ENCODE measurements around the gene MRPL45. TPM values are rescaled to one million over a fixed set of nuclear protein-coding genes. Genes with fewer than 3 reads are reported as not detected.

Gene MRPL45
- total RNA-seq, 2 experiments from 2014 or later: 54.4 to 57.4 TPM

- no peaks in the 10 kb centered on the region for H3K27me3 Mint-ChIP-seq
- no peaks in the 10 kb centered on the region for H3K36me3 Mint-ChIP-seq (ENCODE audit: low read depth)
- CTCF ChIA-PET: interaction anchor here (0.6 to 5.5 kb wide), 38 partner anchors 8 to 318 kb away, joined by 3 to 88 read pairs (median 4); partner anchors contain the start of gene ARHGAP23
- H3K9me3 Mint-ChIP-seq (ENCODE audit: low read depth): no peaks in the 10 kb centered on the region
- DNase-seq (peak; percentile 92), ATAC-seq (peak; percentile 68)
- H3K4me3 Mint-ChIP-seq: no peak overlapping the region
- H3K27ac Mint-ChIP-seq: no peak overlapping the region
- H3K4me1 Mint-ChIP-seq: peaks cover 31% of the 10 kb centered on the region
- intact Hi-C loops (cut with DNase I, micrococcal nuclease): loop anchor here (1.0 kb wide), 2 partner anchors 65 to 136 kb away; no protein-coding TSS in a partner anchor
- POLR2A ChIA-PET: interaction anchor here (0.6 to 1.2 kb wide), 2 partner anchors 50 to 65 kb away, joined by 4 to 7 read pairs; no protein-coding TSS in a partner anchor
Observed at GRCh38 chr17:38349097-38349730, 52.2 kb downstream of the MRPL45 start.

- Mint-ChIP-seq H3K9me3 (ENCODE audit: low read depth) (no peaks in the 10 kb centered on the region), H3K27ac (no peak overlapping the region), H3K4me1 (peaks cover 39% of the 10 kb centered on the region), H3K4me3 (peak overlapping the region; percentile 85), H3K36me3 (ENCODE audit: low read depth) (no peaks in the 10 kb centered on the region), H3K27me3 (no peaks in the 10 kb centered on the region)
- CTCF ChIA-PET: interaction anchor here (0.7 to 5.5 kb wide), 16 partner anchors 9 to 134 kb away, joined by 3 to 88 read pairs (median 6); partner anchors contain the start of gene ARHGAP23
- intact Hi-C loops (cut with DNase I, micrococcal nuclease): loop anchor here in 1 of 2 experiments (2.0 to 5.0 kb wide), 4 partner anchors 53 to 863 kb away; partner anchors contain the start of genes DUSP14, MRPL45, SRCIN1 and SYNRG
- POLR2A ChIA-PET: no interaction called here
- ATAC-seq: no peak
- no peak for DNase-seq
Observed at GRCh38 chr17:38350035-38350434, 53.1 kb downstream of the MRPL45 start.

- Mint-ChIP-seq H3K36me3 (ENCODE audit: low read depth) (no peaks in the 10 kb centered on the region), H3K27me3 (no peaks in the 10 kb centered on the region), H3K27ac (peak within 1 kb of the TSS; percentile 94), H3K9me3 (ENCODE audit: low read depth) (no peaks in the 10 kb centered on the region), H3K4me3 (peak within 1 kb of the TSS; percentile 85), H3K4me1 (peaks cover 49% of the 10 kb centered on the region)
- CTCF ChIA-PET: interaction anchor here (0.6 to 1.7 kb wide), 7 partner anchors 10 to 526 kb away, joined by 3 to 8 read pairs (median 4); no protein-coding TSS in a partner anchor
- intact Hi-C loops (cut with DNase I, micrococcal nuclease): loop anchor here in 1 of 2 experiments (1.0 to 5.0 kb wide), 7 partner anchors 55 to 864 kb away; partner anchors contain the start of genes DUSP14, EPOP, MRPL45 and PIP4K2B
- POLR2A ChIA-PET: no interaction called here
- ATAC-seq (peak; percentile 89), DNase-seq (peak; percentile 95)
Observed at GRCh38 chr17:38351412-38352222, 54.6 kb downstream of the MRPL45 start, which contains the start of gene SOCS7. Gene SOCS7 (plus strand): TSS chr17:38351844. CDS start chr17:38352053, 209 bp downstream.

- intact Hi-C loops (cut with DNase I, micrococcal nuclease): loop anchor here in 1 of 2 experiments (5.0 kb wide), 2 partner anchors 255 to 865 kb away; partner anchors contain the start of genes DUSP14 and SRCIN1
- DNase-seq (peak; percentile 52), ATAC-seq (no peak)
- no peaks in the 10 kb centered on the region for H3K36me3 Mint-ChIP-seq (ENCODE audit: low read depth)
- H3K4me1 Mint-ChIP-seq: peaks cover 57% of the 10 kb centered on the region
- POLR2A ChIA-PET: interaction anchor here (0.5 to 0.6 kb wide), 2 partner anchors 61 to 379 kb away, joined by 3 read pairs; no protein-coding TSS in a partner anchor
- CTCF ChIA-PET: interaction anchor here (0.6 to 1.7 kb wide), 8 partner anchors 9 to 157 kb away, joined by 3 to 6 read pairs (median 4); no protein-coding TSS in a partner anchor
- no peak overlapping the region for H3K27ac Mint-ChIP-seq
- no peaks in the 10 kb centered on the region for H3K27me3 Mint-ChIP-seq
- H3K4me3 Mint-ChIP-seq: peak overlapping the region; percentile 73
- H3K9me3 Mint-ChIP-seq (ENCODE audit: low read depth): no peaks in the 10 kb centered on the region
Observed at GRCh38 chr17:38352245-38353085, 55.5 kb downstream of the MRPL45 start.

GRCh38 chr17:38353086-38353604 lies 56.2 kb downstream of the MRPL45 start:
- no peaks in the 10 kb centered on the region for H3K36me3 Mint-ChIP-seq (ENCODE audit: low read depth)
- intact Hi-C loops (cut with DNase I, micrococcal nuclease): loop anchor here in 1 of 2 experiments (5.0 kb wide), 2 partner anchors 254 to 866 kb away; partner anchors contain the start of genes DUSP14 and SRCIN1
- peak overlapping the region; percentile 73 for H3K4me3 Mint-ChIP-seq
- H3K4me1 Mint-ChIP-seq: peaks cover 59% of the 10 kb centered on the region
- H3K27me3 Mint-ChIP-seq: no peaks in the 10 kb centered on the region
- ChIA-PET POLR2A (interaction anchor here (0.5 to 0.6 kb wide), 3 partner anchors 62 to 743 kb away, joined by 3 to 7 read pairs (median 3); no protein-coding TSS in a partner anchor), CTCF (interaction anchor here (0.6 to 2.5 kb wide), 9 partner anchors 9 to 156 kb away, joined by 3 to 13 read pairs (median 4); no protein-coding TSS in a partner anchor)
- DNase-seq (no peak), ATAC-seq (no peak)
- H3K27ac Mint-ChIP-seq: no peak overlapping the region
- H3K9me3 Mint-ChIP-seq (ENCODE audit: low read depth): no peaks in the 10 kb centered on the region

- no peaks in the 10 kb centered on the region for H3K27me3 Mint-ChIP-seq
- no peaks in the 10 kb centered on the region for H3K36me3 Mint-ChIP-seq (ENCODE audit: low read depth)
- ChIA-PET CTCF (interaction anchor here (0.9 to 2.5 kb wide), 9 partner anchors 8 to 174 kb away, joined by 3 to 13 read pairs (median 3); no protein-coding TSS in a partner anchor), POLR2A (interaction anchor here (0.5 to 0.7 kb wide), 3 partner anchors 36 to 744 kb away, joined by 3 to 7 read pairs (median 6); no protein-coding TSS in a partner anchor)
- peak overlapping the region; percentile 73 for H3K4me3 Mint-ChIP-seq
- no peak overlapping the region for H3K27ac Mint-ChIP-seq
- intact Hi-C loops (cut with DNase I, micrococcal nuclease): loop anchor here in 1 of 2 experiments (5.0 kb wide), 2 partner anchors 254 to 866 kb away; partner anchors contain the start of genes DUSP14 and SRCIN1
- no peak for DNase-seq
- ATAC-seq: no peak
- peaks cover 62% of the 10 kb centered on the region for H3K4me1 Mint-ChIP-seq
- H3K9me3 Mint-ChIP-seq (ENCODE audit: low read depth): no peaks in the 10 kb centered on the region
Observed at GRCh38 chr17:38353668-38354067, 56.7 kb downstream of the MRPL45 start.

GRCh38 chr17:38354466-38354865 lies 57.5 kb downstream of the MRPL45 start:
- Mint-ChIP-seq H3K9me3 (ENCODE audit: low read depth) (no peaks in the 10 kb centered on the region), H3K36me3 (ENCODE audit: low read depth) (no peaks in the 10 kb centered on the region), H3K27ac (no peak overlapping the region), H3K4me1 (peaks cover 59% of the 10 kb centered on the region), H3K27me3 (no peaks in the 10 kb centered on the region), H3K4me3 (peak overlapping the region; percentile 3)
- intact Hi-C loops (cut with DNase I, micrococcal nuclease): loop anchor here in 1 of 2 experiments (5.0 kb wide), 2 partner anchors 253 to 867 kb away; partner anchors contain the start of genes DUSP14 and SRCIN1
- no peak for DNase-seq
- ChIA-PET CTCF (interaction anchor here (0.7 to 2.5 kb wide), 15 partner anchors 9 to 521 kb away, joined by 3 to 13 read pairs (median 3); partner anchors contain the start of gene GPR179), POLR2A (interaction anchor here (0.7 kb wide), 1 partner anchor 227 kb away, joined by 6 read pairs; no protein-coding TSS in a partner anchor)
- ATAC-seq: no peak

GRCh38 chr17:38355251-38355650 lies 58.3 kb downstream of the MRPL45 start:
- POLR2A ChIA-PET: no interaction called here
- no peak for DNase-seq
- intact Hi-C loops (cut with DNase I, micrococcal nuclease): no loop called here
- CTCF ChIA-PET: interaction anchor here (0.7 to 2.5 kb wide), 10 partner anchors 9 to 137 kb away, joined by 3 to 13 read pairs (median 4); partner anchors contain the start of gene GPR179
- no peaks in the 10 kb centered on the region for H3K36me3 Mint-ChIP-seq (ENCODE audit: low read depth)
- H3K9me3 Mint-ChIP-seq (ENCODE audit: low read depth): no peaks in the 10 kb centered on the region
- ATAC-seq: no peak
- H3K27me3 Mint-ChIP-seq: no peaks in the 10 kb centered on the region
- H3K27ac Mint-ChIP-seq: no peak overlapping the region
- peaks cover 57% of the 10 kb centered on the region for H3K4me1 Mint-ChIP-seq
- H3K4me3 Mint-ChIP-seq: no peak overlapping the region

- intact Hi-C loops (cut with DNase I, micrococcal nuclease): no loop called here
- no peak for DNase-seq
- no peak overlapping the region for H3K4me3 Mint-ChIP-seq
- POLR2A ChIA-PET: no interaction called here
- H3K4me1 Mint-ChIP-seq: peaks cover 45% of the 10 kb centered on the region
- ATAC-seq: no peak
- H3K27me3 Mint-ChIP-seq: no peaks in the 10 kb centered on the region
- H3K36me3 Mint-ChIP-seq (ENCODE audit: low read depth): peaks cover 2% of the 10 kb centered on the region
- CTCF ChIA-PET: interaction anchor here (0.6 kb wide), 1 partner anchor 9 kb away, joined by 3 read pairs; no protein-coding TSS in a partner anchor
- H3K27ac Mint-ChIP-seq: no peak overlapping the region
- H3K9me3 Mint-ChIP-seq (ENCODE audit: low read depth): no peaks in the 10 kb centered on the region
Observed at GRCh38 chr17:38357486-38358123, 60.6 kb downstream of the MRPL45 start.

Data from activated CD4-positive, alpha-beta T cell treated with anti-CD3 and anti-CD28 coated beads for 36 hours (primary cell).